ENCODE results near the gene ARFIP1.

The ARFIP1 gene

GRCh38 chr4:152927737-152928136 lies 148.0 kb downstream of the ARFIP1 start:
- H3K4me3 ChIP-seq (ENCODE audit: low read length), result no peak overlapping the region
- no peak for DNase-seq (ENCODE audit: low read depth, low spot score)

GRCh38 chr4:152928286-152928685 lies 148.5 kb downstream of the ARFIP1 start:
- no peak overlapping the region for H3K4me3 ChIP-seq (ENCODE audit: low read length)

GRCh38 chr4:152929888-152930287 lies 150.1 kb downstream of the ARFIP1 start:
- no peak overlapping the region for H3K4me3 ChIP-seq (ENCODE audit: low read length)

More at GRCh38 chr4:152928286-152928685, 148.5 kb downstream of the ARFIP1 start:
- no peak for DNase-seq (ENCODE audit: low read depth, low spot score)

GRCh38 chr4:152935143-152935542 lies 155.4 kb downstream of the ARFIP1 start:
- DNase-seq (ENCODE audit: low read depth, low spot score), result peak; percentile 21
- H3K4me3 ChIP-seq (ENCODE audit: low read length), result no peak overlapping the region

More at GRCh38 chr4:152929888-152930287, 150.1 kb downstream of the ARFIP1 start:
- DNase-seq (ENCODE audit: low read depth, low spot score), result peak; percentile 9

GRCh38 chr4:152935631-152936445 lies 156.1 kb downstream of the ARFIP1 start, which contains the start of gene FHDC1:
Gene FHDC1, plus strand, starts transcription at chr4:152936323. Its CDS starts 6,735 bp downstream, at chr4:152943058.
- H3K4me3 ChIP-seq (ENCODE audit: low read length), result peak within 1 kb of the TSS; percentile 44
- DNase-seq (ENCODE audit: low read depth, low spot score), result no peak

- H3K4me3 ChIP-seq (ENCODE audit: low read length), result peak overlapping the region; percentile 44
- no peak for DNase-seq (ENCODE audit: low read depth, low spot score)
These were observed 156.9 kb downstream of the ARFIP1 start for GRCh38 chr4:152936446-152937335.

- DNase-seq (ENCODE audit: low read depth, low spot score), result no peak
- peak overlapping the region; percentile 44 for H3K4me3 ChIP-seq (ENCODE audit: low read length)
These were observed 157.8 kb downstream of the ARFIP1 start for GRCh38 chr4:152937336-152938236.

- no peak overlapping the region for H3K4me3 ChIP-seq (ENCODE audit: low read length)
- no peak for DNase-seq (ENCODE audit: low read depth, low spot score)
These were observed 158.6 kb downstream of the ARFIP1 start for GRCh38 chr4:152938237-152938947.

GRCh38 chr4:152939621-152940020 lies 159.9 kb downstream of the ARFIP1 start:
- no peak for DNase-seq (ENCODE audit: low read depth, low spot score)
- H3K4me3 ChIP-seq (ENCODE audit: low read length), result no peak overlapping the region

GRCh38 chr4:152940461-152940860 lies 160.7 kb downstream of the ARFIP1 start:
- H3K4me3 ChIP-seq (ENCODE audit: low read length), result no peak overlapping the region
- DNase-seq (ENCODE audit: low read depth, low spot score), result no peak

GRCh38 chr4:152941411-152941810 lies 161.7 kb downstream of the ARFIP1 start:
- H3K4me3 ChIP-seq (ENCODE audit: low read length), result no peak overlapping the region
- DNase-seq (ENCODE audit: low read depth, low spot score), result no peak

GRCh38 chr4:152942346-152942745 lies 162.6 kb downstream of the ARFIP1 start:
- no peak for DNase-seq (ENCODE audit: low read depth, low spot score)
- no peak overlapping the region for H3K4me3 ChIP-seq (ENCODE audit: low read length)

- DNase-seq (ENCODE audit: low read depth, low spot score), result no peak
- H3K4me3 ChIP-seq (ENCODE audit: low read length), result no peak overlapping the region
These were observed 163.9 kb downstream of the ARFIP1 start for GRCh38 chr4:152943672-152944071.

GRCh38 chr4:152944666-152945320 lies 165.0 kb downstream of the ARFIP1 start:
- DNase-seq (ENCODE audit: low read depth, low spot score), result no peak
- H3K4me3 ChIP-seq (ENCODE audit: low read length), result no peak overlapping the region

- no peak for DNase-seq (ENCODE audit: low read depth, low spot score)
- H3K4me3 ChIP-seq (ENCODE audit: low read length), result no peak overlapping the region
These were observed 165.9 kb downstream of the ARFIP1 start for GRCh38 chr4:152945639-152946038.

GRCh38 chr4:152946446-152946845 lies 166.7 kb downstream of the ARFIP1 start:
- no peak for DNase-seq (ENCODE audit: low read depth, low spot score)
- H3K4me3 ChIP-seq (ENCODE audit: low read length), result no peak overlapping the region

GRCh38 chr4:152947311-152947710 lies 167.6 kb downstream of the ARFIP1 start:
- no peak for DNase-seq (ENCODE audit: low read depth, low spot score)
- no peak overlapping the region for H3K4me3 ChIP-seq (ENCODE audit: low read length)

GRCh38 chr4:152949930-152950329 lies 170.2 kb downstream of the ARFIP1 start:
- H3K4me3 ChIP-seq (ENCODE audit: low read length), result no peak overlapping the region

More at GRCh38 chr4:152949930-152950329, 170.2 kb downstream of the ARFIP1 start:
- no peak for DNase-seq (ENCODE audit: low read depth, low spot score)

All from Jurkat, Clone E6-1 (cell line).